ENCODE results near the gene POLR2I.

- TF ChIP-seq CTCF (IDR thresholded peaks at IDR 0.05) (no peak), POLR2A (IDR thresholded peaks at IDR 0.05) (no peak)
Observed at GRCh38 chr19:36072081-36072480, 42.6 kb downstream of the POLR2I start.

Measured in heart left ventricle (tissue), 13 donors.